HL-60 (cell line): Measurements from ENCODE around the gene CLASP2.

Source experiments
- DNase-seq, 2 experiments: peaks; one replicate each; pipeline ENCODE4 v3.0.0-alpha.2; 2010 to 2020; ENCODE audit warnings: low read depth in 1 of 2, low spot score in 1 of 2
- H3K27ac ChIP-seq: fragments of 250-450 bp; sonication (Bioruptor Pico); replicated peaks from 2 replicates; pipeline ENCODE4 v1.5.1; 2020; ENCODE audit warnings: mild to moderate bottlenecking, moderate library complexity
- H3K27me3 ChIP-seq: fragments of 250-450 bp; sonication (Bioruptor Pico); 2 replicates; pipeline ENCODE4 v1.5.1; 2021; ENCODE audit warnings: mild to moderate bottlenecking, moderate library complexity; ENCODE audit not compliant: insufficient read depth, poor library complexity, severe bottlenecking
- H3K4me3 ChIP-seq: replicated peaks from 2 replicates; pipeline ENCODE4 v1.5.1; 2011; ENCODE audit warnings: mild to moderate bottlenecking, control low read depth, low read length; ENCODE audit not compliant: insufficient read depth
- GABPA ChIP-seq: IDR thresholded peaks from 2 replicates; pipeline ENCODE4 v1.6.1; 2012; ENCODE audit warnings: low read depth
- POLR2AphosphoS5 ChIP-seq: IDR thresholded peaks from 2 replicates; pipeline ENCODE4 v1.6.1; 2012; ENCODE audit warnings: low read depth
- SPI1 ChIP-seq: IDR thresholded peaks from 2 replicates; pipeline ENCODE4 v1.6.1; 2012; ENCODE audit warnings: low read depth, mild to moderate bottlenecking, borderline replicate concordance
- TF ChIP-seq, protein P1 (sequence below): IDR thresholded peaks from 2 replicates; pipeline ENCODE4 v1.6.1; 2012; ENCODE audit warnings: low read depth; ENCODE audit not compliant: insufficient replicate concordance
- TF ChIP-seq, protein P2 (sequence below): IDR thresholded peaks from one replicate; pipeline ENCODE4 v1.5.1; 2011; ENCODE audit warnings: low read length, control low read depth, inconsistent platforms; ENCODE audit not compliant: insufficient read depth

The CLASP2 gene

DNA sequence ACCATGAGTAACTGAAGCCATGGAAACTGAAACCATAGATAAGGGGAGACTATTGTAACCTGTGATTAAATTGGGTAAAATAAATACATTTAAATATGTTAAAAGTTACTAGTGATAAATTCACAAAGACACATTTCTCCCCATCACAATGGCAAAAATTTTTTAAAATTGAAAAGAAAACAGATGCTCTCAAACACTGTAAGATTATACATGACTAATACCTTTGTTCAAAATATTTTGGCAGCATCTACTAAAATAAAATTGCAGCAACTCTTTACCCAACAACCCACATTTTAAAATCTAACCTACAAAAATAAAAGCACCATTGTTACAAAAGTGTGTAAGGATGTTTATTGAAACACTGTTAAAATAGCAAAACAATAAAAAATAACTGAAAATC is 93.3 kb downstream of the CLASP2 start:
- TF ChIP-seq, protein P1, sequence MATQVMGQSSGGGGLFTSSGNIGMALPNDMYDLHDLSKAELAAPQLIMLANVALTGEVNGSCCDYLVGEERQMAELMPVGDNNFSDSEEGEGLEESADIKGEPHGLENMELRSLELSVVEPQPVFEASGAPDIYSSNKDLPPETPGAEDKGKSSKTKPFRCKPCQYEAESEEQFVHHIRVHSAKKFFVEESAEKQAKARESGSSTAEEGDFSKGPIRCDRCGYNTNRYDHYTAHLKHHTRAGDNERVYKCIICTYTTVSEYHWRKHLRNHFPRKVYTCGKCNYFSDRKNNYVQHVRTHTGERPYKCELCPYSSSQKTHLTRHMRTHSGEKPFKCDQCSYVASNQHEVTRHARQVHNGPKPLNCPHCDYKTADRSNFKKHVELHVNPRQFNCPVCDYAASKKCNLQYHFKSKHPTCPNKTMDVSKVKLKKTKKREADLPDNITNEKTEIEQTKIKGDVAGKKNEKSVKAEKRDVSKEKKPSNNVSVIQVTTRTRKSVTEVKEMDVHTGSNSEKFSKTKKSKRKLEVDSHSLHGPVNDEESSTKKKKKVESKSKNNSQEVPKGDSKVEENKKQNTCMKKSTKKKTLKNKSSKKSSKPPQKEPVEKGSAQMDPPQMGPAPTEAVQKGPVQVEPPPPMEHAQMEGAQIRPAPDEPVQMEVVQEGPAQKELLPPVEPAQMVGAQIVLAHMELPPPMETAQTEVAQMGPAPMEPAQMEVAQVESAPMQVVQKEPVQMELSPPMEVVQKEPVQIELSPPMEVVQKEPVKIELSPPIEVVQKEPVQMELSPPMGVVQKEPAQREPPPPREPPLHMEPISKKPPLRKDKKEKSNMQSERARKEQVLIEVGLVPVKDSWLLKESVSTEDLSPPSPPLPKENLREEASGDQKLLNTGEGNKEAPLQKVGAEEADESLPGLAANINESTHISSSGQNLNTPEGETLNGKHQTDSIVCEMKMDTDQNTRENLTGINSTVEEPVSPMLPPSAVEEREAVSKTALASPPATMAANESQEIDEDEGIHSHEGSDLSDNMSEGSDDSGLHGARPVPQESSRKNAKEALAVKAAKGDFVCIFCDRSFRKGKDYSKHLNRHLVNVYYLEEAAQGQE: no peak
- TF ChIP-seq SPI1 (no peak), GABPA (no peak), POLR2AphosphoS5 (no peak)
- TF ChIP-seq, protein P2, sequence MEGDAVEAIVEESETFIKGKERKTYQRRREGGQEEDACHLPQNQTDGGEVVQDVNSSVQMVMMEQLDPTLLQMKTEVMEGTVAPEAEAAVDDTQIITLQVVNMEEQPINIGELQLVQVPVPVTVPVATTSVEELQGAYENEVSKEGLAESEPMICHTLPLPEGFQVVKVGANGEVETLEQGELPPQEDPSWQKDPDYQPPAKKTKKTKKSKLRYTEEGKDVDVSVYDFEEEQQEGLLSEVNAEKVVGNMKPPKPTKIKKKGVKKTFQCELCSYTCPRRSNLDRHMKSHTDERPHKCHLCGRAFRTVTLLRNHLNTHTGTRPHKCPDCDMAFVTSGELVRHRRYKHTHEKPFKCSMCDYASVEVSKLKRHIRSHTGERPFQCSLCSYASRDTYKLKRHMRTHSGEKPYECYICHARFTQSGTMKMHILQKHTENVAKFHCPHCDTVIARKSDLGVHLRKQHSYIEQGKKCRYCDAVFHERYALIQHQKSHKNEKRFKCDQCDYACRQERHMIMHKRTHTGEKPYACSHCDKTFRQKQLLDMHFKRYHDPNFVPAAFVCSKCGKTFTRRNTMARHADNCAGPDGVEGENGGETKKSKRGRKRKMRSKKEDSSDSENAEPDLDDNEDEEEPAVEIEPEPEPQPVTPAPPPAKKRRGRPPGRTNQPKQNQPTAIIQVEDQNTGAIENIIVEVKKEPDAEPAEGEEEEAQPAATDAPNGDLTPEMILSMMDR: no peak
- no peaks in the 10 kb centered on the region for H3K27me3 ChIP-seq
- no peak for DNase-seq

DNA sequence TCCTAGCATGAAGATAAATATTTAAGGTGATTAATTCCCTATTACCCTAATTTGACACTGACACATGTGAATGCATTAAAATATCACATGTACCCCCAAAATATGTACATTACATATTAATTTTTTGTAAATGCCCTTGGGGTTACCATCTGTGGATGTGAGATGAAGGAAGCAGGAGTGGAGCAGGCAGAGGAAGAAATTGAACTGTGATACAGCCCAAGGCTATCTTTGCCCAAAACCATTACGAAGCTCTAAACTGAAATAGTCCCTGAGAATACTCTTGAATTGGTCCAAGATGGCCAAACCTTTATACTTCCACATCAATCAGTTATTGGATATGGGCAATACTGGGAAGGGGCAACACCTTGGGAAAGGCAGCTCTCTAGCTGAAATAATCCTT is 105.0 kb downstream of the CLASP2 start:
- TF ChIP-seq POLR2AphosphoS5 (no peak), GABPA (no peak), SPI1 (no peak)
- TF ChIP-seq, protein P2: no peak
- TF ChIP-seq, protein P1: no peak
- Histone ChIP-seq H3K27ac (no peak overlapping the region), H3K27me3 (no peaks in the 10 kb centered on the region), H3K4me3 (no peak overlapping the region)
- DNase-seq: no peak

More for the DNA sequence above, 93.3 kb downstream of the CLASP2 start:
- H3K4me3 ChIP-seq: no peak overlapping the region
- no peak overlapping the region for H3K27ac ChIP-seq

DNA sequence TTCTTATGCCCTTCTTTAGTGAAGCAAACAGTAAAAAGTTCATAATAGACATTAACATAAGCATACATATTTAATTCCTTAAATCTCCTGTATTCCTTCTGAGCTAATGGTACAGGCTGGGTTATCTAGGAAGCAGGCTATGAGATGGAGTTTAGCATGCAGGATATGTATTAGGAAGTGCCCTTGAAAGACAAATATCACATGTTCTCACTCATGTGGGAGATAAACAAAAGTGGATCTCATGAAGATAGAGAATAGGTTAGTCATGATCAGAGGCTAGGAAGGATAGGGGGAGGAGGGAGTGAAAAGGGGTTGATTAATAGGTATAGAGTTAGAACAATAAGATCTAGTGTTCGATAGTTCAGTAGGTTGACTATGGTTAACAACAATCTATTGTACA is 105.4 kb downstream of the CLASP2 start:
- TF ChIP-seq, protein P1: no peak
- TF ChIP-seq, protein P2: no peak
- TF ChIP-seq POLR2AphosphoS5: no peak
- no peak for TF ChIP-seq GABPA
- TF ChIP-seq SPI1: no peak
- no peaks in the 10 kb centered on the region for H3K27me3 ChIP-seq
- H3K27ac ChIP-seq: no peak overlapping the region
- no peak for DNase-seq
- H3K4me3 ChIP-seq: no peak overlapping the region
